ENCODE data around the gene C2CD5.

DNA sequence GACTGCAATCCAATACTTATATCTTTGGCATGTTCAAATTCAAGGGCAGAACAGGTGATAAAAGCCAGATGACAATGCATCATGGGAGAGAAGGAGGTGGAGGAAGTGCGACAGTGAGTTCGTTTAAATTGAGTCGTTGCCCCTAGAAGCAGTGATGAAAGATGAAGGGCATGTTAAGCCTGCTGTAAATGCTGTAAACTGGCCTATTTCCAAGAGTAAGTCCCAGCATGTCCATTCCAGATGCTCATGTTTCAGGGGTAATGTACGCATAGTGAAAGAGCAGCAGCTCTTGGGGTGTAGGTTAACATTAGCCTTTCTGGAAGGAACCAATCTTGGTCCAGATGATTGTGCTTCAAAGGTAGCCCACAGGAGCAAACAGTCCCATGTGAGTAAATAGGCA is 97.1 kb downstream of the C2CD5 start:
- no peak for TF ChIP-seq POLR2A (IDR thresholded peaks at IDR 0.05)
- no peak for TF ChIP-seq CTCF (IDR thresholded peaks at IDR 0.05)

Data from prostate gland (tissue), 2 donors.